Fibroblast of the aortic adventitia (primary cell): ENCODE data around the gene NAV1. TPM values are rescaled to one million over a fixed set of nuclear protein-coding genes. Genes with fewer than 3 reads are reported as not detected.
"Not testable (repeated sequence)": the region's sequence is repeated elsewhere in the genome, so short reads cannot be mapped to it uniquely, and the experiment has no call there.

ENCODE experiments used
- DNase-seq: peaks from one replicate; pipeline ENCODE4 v3.0.0-alpha.2; 2010; ENCODE audit warnings: low read depth
- H3K4me3 ChIP-seq: 2 replicates; pipeline ENCODE4 v1.5.1; 2011; ENCODE audit warnings: low read depth, mild to moderate bottlenecking, control low read depth, low read length, moderate library complexity
- CTCF ChIP-seq: IDR thresholded peaks from 2 replicates; pipeline ENCODE4 v1.5.1; 2011; ENCODE audit warnings: mild to moderate bottlenecking, low read length, control low read depth, inconsistent platforms; ENCODE audit not compliant: insufficient read depth
- total RNA-seq: library from RNA; depleted of rRNA; stranded (reverse); fragments of >200 nt; gene quantifications from 2 replicates; pipeline ENCODE4 v1.2.3, GENCODE V29; 2012; ENCODE audit warnings: low replicate concordance

NAV1 gene
- total RNA-seq = 29.8 and 136 TPM in 2 replicates

DNA sequence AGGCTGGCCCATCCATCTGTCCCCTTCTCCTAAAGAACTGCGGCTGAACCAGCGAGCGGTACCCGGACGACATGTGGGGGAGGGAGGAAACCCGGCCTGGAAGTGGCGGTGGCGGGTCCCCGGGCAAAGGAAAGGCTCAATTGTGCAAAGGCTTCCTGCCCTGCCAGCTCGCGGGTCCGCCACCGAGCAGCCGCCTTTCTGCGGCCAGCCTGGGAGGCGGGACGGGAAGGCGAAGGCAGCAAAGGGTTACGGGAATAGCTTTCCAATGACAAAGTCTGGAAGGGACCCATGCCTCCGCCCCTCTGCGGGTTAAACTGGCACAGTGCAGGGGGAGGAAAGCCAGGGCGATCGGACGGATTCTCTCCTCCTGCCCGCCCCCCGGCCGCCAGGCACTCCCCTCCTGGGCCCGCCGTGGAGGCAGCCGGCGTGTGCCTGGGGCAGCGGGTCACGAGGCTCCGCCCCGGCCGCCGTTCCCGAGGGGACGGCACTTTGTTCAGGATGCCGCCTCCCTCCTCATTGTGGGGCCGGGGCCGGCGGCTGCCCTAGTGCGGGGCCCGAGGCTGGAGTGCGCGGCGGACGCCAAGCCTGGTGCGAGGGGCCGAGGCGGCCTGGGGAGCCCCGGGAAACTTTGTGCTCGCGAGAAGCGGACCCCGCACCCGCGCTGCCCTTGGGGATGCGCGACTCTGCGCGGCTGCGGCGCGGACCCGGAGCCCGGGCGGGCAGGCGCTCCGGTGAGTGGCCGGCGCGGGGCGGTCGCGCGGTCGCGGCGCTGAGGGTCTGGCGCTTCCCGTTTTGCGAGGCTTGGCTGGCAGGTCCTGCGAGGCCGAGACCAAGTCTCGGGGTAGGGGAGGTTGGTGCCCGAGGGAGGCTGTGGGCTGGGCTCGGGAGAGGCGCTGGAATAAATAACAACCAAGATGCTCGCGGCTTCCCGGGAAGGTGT lies at the start of gene NAV1:
NAV1 (plus strand) TSS at position 516 of the 940 bp plus-strand sequence. CDS start 83,758 bp downstream, outside the sequence.
- peak within 1 kb of the TSS; percentile 85 for H3K4me3 ChIP-seq
- DNase-seq = peak; percentile 85
- TF ChIP-seq CTCF = no peak

DNA sequence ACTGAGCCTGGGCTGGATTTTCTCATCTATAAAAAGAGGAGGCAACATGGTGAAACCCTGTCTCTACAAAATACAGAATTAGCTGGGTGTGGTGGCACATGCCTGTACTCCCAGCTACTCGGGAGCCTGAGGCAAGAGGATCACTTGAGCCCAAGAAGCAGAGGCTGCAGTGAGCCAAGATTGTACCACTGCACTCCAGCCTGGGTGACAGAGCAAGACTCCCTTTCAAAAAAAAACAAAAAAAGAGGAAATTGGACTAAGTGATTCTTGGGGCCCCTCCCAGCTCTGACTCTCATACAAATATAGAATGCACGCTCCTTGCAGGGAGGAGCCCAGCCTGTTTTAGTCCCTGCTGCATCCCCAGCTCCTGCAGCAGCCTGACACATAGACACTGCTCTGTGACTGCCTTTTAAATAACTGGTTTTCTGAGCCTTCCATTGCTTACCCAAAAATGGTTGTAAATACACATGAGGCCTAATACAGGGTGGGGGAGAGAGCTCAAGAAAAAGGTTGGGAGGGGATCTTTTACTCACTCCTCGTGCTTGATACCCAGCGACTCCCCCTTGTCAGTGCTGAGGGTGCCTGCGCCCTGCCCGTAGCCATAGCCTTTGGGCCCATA lies 49.2 kb upstream of the NAV1 start:
- H3K4me3 ChIP-seq = no peak overlapping the region
- no peak for TF ChIP-seq CTCF
- DNase-seq = peak; percentile 36

GRCh38 chr1:201490708-201491131 lies 48.2 kb upstream of the NAV1 start:
- peak; percentile 59 for DNase-seq
- TF ChIP-seq CTCF = no peak
- no peak overlapping the region for H3K4me3 ChIP-seq

DNA sequence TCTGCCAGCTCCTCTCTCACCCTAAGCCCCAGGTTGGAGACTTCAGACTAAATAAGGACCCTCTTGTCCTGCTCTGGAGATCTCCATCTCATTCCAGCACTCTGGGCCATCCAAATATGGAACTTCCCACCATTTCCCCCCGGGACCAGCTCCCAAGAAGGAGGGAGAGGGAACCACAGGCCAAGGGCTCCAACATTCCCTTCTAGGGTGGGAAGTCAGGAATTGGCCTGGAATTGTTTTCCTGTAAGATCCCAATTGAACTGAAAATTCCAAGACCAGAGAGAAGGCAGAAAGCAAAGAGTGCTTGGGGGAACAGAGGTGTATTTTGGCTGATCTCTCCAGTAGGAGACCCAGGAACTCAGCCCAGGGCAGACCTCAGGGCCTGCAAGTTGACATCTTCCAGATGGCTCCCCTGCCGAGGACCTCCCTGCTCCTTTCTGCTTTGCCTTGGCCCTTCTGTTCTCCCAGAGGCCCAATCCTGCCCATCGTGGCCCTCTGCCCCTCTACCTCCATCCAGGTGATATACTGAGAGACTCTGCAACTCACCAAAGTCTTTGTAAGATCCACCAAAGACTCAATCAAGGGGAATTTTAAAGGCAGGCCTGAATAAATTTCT lies 46.9 kb upstream of the NAV1 start:
- no peak overlapping the region for H3K4me3 ChIP-seq
- DNase-seq = peak; percentile 53
- TF ChIP-seq CTCF = no peak

- DNase-seq, H3K4me3 ChIP-seq: not testable (repeated sequence)
These were observed 45.8 kb upstream of the NAV1 start for GRCh38 chr1:201493026-201493656.

DNA sequence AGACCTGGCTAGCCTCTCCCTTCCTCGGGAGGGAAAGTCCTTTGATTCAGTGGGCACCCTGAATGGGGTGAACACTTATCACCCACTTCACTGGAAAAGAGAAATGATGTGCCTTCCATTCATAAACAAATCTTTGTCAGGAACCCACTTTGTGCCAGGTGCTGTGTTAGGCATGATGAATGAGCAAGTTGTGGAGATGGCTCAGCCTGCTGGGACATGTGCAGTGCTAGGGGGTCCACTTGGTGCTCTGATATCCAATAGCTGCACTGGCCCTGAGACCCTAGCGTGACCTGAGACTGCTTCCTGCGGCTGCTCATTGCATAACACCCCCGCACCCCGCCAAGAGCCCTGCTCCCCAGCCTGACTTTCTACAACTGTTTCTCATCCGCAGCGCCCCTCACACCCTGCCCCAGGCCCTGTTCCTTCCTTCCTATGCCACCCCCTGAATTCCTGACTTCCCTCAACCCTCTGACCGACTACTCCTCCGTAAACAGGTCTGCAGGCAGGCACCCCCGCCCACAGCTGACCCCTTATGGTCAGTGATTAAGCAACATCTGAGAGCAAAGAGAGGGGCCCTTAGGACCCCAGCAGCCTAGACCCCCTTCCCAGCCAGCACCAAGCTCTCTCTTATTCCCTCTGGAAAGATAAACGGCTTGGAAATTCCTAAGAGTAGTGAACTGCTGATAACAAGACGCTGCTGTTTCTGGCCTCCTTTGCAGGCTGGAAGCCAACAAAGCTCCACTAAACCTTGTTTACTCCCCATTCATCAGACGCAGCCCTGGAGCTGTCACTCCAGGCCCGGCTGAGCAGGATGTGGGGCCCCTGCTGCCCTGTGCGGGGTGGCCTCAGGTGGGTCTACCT lies 44.9 kb upstream of the NAV1 start:
- peak; percentile 80 for DNase-seq
- no peak overlapping the region for H3K4me3 ChIP-seq
- TF ChIP-seq CTCF = no peak
